Endothelial cell of umbilical vein (primary cell): Measurements from ENCODE around the gene MYO9A.

Experiments used
- EZH2 ChIP-seq: IDR thresholded peaks from 2 replicates; pipeline ENCODE4 v1.6.1; 2012; ENCODE audit warnings: borderline replicate concordance, low read depth, mild to moderate bottlenecking, moderate library complexity, low read length, inconsistent platforms; ENCODE audit not compliant: severe bottlenecking
- POLR2A ChIP-seq: IDR thresholded peaks from 2 replicates; pipeline ENCODE4 v1.6.1; 2012; ENCODE audit warnings: low read depth, mild to moderate bottlenecking, control low read depth, low read length
- POLR2AphosphoS5 ChIP-seq: IDR thresholded peaks from 2 replicates; pipeline ENCODE4 v1.6.1; 2012; ENCODE audit warnings: low read depth, mild to moderate bottlenecking, control low read depth, low read length, moderate library complexity; ENCODE audit not compliant: insufficient read depth
- TF ChIP-seq, protein P1 (sequence below), 2 donors: IDR thresholded peaks; 1 replicate in 1 of 2; 2 replicates in 1 of 2; pipeline ENCODE4 v1.5.1; 2011; ENCODE audit warnings: low read length in 2 of 2, mild to moderate bottlenecking in 2 of 2, moderate library complexity in 2 of 2, control low read depth in 1 of 2, inconsistent platforms in 1 of 2, low read depth in 1 of 2; ENCODE audit not compliant: insufficient read depth in 1 of 2; ENCODE audit errors: extremely low read depth in 1 of 2

DNA sequence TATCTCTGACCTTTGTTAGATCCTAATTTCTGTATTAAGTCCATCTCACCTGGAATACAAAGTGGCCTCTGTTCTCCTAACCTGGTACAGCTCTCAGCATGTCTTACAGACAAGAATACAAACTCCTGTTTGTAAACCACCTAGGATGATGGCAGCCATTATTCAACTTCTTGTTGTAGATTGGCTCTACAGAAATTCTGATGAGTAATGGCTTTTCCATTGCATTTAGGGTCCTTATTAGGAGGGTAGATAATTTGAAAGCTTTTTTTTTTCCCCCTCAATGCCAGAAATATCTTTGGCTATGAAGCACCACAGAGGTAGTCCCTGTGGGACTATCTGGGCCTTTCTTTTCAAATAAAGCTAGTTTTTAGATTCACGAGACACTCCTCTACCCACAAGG, 297.8 kb downstream of the MYO9A start:
- TF ChIP-seq, protein P1, sequence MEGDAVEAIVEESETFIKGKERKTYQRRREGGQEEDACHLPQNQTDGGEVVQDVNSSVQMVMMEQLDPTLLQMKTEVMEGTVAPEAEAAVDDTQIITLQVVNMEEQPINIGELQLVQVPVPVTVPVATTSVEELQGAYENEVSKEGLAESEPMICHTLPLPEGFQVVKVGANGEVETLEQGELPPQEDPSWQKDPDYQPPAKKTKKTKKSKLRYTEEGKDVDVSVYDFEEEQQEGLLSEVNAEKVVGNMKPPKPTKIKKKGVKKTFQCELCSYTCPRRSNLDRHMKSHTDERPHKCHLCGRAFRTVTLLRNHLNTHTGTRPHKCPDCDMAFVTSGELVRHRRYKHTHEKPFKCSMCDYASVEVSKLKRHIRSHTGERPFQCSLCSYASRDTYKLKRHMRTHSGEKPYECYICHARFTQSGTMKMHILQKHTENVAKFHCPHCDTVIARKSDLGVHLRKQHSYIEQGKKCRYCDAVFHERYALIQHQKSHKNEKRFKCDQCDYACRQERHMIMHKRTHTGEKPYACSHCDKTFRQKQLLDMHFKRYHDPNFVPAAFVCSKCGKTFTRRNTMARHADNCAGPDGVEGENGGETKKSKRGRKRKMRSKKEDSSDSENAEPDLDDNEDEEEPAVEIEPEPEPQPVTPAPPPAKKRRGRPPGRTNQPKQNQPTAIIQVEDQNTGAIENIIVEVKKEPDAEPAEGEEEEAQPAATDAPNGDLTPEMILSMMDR (IDR thresholded peaks at IDR 0.05; ENCODE audit: extremely low read depth in 1 of 2, insufficient read depth in 1 of 2, low read depth in 1 of 2, low read length in 2 of 2) = no peak
- TF ChIP-seq POLR2AphosphoS5 = no peak
- TF ChIP-seq EZH2 = no peak
- TF ChIP-seq POLR2A = no peak
